ENCODE results near the gene WDR72. TPM values are rescaled to one million over a fixed set of nuclear protein-coding genes. Genes with fewer than 3 reads are reported as not detected.

WDR72 gene
- total and polyA plus RNA-seq, 2 experiments from 2014 or later = 0.99 to 1.9 TPM

- Mint-ChIP-seq H3K36me3 (ENCODE audit: low read depth) (no peaks in the 10 kb centered on the region), H3K27ac (no peak overlapping the region), H3K27me3 (ENCODE audit: insufficient read depth, low read depth, poor library complexity) (peaks cover 2% of the 10 kb centered on the region), H3K4me3 (no peak overlapping the region), H3K4me1 (peaks cover 2% of the 10 kb centered on the region; the same call in 1 of the 3 replicates), H3K9me3 (no peaks in the 10 kb centered on the region)
- Histone ChIP-seq H3K27me3 (ENCODE audit: insufficient read depth) (no peaks in the 10 kb centered on the region), H3K4me1 (ENCODE audit: insufficient read depth) (no peaks in the 10 kb centered on the region), H3K9me2 (ENCODE audit: insufficient read depth) (no peaks in the 10 kb centered on the region), H3F3A (replicated peaks; ENCODE audit: low read depth) (no peaks in the 10 kb centered on the region), H3K4me2 (no peak overlapping the region), H3K79me2 (replicated peaks; ENCODE audit: insufficient read depth) (no peaks in the 10 kb centered on the region), H2AFZ (no peak overlapping the region), H3K36me3 (ENCODE audit: insufficient read depth) (no peaks in the 10 kb centered on the region), H3K4me3 (no peak overlapping the region), H3K27ac (ENCODE audit: low read depth) (no peak overlapping the region), H4K20me1 (replicated peaks; ENCODE audit: insufficient read depth) (no peaks in the 10 kb centered on the region)
- TF ChIP-seq ETS1 (IDR thresholded peaks at IDR 0.05) (no peak), NANOG (IDR thresholded peaks at IDR 0.05; ENCODE audit: borderline replicate concordance) (no peak), ZNF114 (CRISPR knock-in tag; IDR thresholded peaks at IDR 0.05) (no peak), ZNF331 (CRISPR knock-in tag; IDR thresholded peaks at IDR 0.05; ENCODE audit: low read depth) (no peak), POLR2AphosphoS5 (IDR thresholded peaks at IDR 0.05; ENCODE audit: low read depth) (no peak), REST (IDR thresholded peaks at IDR 0.05; ENCODE audit: unreplicated experiment) (no peak), CTCF (conservative IDR thresholded peaks at IDR 0.05; ENCODE audit: low read depth in 2 of 2) (no peak), STAT1 (IDR thresholded peaks at IDR 0.05; ENCODE audit: unreplicated experiment) (no peak), EZH2 (IDR thresholded peaks at IDR 0.05; ENCODE audit: low read depth, unreplicated experiment) (no peak), JUNB (IDR thresholded peaks at IDR 0.05; ENCODE audit: unreplicated experiment) (no peak)
- TF ChIP-seq, protein P1, sequence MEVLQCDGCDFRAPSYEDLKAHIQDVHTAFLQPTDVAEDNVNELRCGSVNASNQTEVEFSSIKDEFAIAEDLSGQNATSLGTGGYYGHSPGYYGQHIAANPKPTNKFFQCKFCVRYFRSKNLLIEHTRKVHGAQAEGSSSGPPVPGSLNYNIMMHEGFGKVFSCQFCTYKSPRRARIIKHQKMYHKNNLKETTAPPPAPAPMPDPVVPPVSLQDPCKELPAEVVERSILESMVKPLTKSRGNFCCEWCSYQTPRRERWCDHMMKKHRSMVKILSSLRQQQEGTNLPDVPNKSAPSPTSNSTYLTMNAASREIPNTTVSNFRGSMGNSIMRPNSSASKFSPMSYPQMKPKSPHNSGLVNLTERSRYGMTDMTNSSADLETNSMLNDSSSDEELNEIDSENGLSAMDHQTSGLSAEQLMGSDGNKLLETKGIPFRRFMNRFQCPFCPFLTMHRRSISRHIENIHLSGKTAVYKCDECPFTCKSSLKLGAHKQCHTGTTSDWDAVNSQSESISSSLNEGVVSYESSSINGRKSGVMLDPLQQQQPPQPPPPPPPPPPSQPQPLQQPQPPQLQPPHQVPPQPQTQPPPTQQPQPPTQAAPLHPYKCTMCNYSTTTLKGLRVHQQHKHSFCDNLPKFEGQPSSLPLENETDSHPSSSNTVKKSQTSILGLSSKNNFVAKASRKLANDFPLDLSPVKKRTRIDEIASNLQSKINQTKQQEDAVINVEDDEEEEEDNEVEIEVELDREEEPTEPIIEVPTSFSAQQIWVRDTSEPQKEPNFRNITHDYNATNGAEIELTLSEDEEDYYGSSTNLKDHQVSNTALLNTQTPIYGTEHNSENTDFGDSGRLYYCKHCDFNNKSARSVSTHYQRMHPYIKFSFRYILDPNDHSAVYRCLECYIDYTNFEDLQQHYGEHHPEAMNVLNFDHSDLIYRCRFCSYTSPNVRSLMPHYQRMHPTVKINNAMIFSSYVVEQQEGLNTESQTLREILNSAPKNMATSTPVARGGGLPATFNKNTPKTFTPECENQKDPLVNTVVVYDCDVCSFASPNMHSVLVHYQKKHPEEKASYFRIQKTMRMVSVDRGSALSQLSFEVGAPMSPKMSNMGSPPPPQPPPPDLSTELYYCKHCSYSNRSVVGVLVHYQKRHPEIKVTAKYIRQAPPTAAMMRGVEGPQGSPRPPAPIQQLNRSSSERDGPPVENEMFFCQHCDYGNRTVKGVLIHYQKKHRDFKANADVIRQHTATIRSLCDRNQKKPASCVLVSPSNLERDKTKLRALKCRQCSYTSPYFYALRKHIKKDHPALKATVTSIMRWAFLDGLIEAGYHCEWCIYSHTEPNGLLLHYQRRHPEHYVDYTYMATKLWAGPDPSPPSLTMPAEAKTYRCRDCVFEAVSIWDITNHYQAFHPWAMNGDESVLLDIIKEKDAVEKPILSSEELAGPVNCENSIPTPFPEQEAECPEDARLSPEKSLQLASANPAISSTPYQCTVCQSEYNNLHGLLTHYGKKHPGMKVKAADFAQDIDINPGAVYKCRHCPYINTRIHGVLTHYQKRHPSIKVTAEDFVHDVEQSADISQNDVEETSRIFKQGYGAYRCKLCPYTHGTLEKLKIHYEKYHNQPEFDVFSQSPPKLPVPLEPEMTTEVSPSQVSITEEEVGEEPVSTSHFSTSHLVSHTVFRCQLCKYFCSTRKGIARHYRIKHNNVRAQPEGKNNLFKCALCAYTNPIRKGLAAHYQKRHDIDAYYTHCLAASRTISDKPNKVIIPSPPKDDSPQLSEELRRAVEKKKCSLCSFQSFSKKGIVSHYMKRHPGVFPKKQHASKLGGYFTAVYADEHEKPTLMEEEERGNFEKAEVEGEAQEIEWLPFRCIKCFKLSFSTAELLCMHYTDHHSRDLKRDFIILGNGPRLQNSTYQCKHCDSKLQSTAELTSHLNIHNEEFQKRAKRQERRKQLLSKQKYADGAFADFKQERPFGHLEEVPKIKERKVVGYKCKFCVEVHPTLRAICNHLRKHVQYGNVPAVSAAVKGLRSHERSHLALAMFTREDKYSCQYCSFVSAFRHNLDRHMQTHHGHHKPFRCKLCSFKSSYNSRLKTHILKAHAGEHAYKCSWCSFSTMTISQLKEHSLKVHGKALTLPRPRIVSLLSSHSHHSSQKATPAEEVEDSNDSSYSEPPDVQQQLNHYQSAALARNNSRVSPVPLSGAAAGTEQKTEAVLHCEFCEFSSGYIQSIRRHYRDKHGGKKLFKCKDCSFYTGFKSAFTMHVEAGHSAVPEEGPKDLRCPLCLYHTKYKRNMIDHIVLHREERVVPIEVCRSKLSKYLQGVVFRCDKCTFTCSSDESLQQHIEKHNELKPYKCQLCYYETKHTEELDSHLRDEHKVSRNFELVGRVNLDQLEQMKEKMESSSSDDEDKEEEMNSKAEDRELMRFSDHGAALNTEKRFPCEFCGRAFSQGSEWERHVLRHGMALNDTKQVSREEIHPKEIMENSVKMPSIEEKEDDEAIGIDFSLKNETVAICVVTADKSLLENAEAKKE (CRISPR knock-in tag; IDR thresholded peaks at IDR 0.05) = no peak
- ATAC-seq (no peak), DNase-seq (ENCODE audit: low spot score) (no peak)
Measured at GRCh38 chr15:53670701-53671100, 88.8 kb downstream of the WDR72 start.

All from GM23338 (cell line).